ENCODE measurements around the gene ABCG1.
"Not testable (repeated sequence)": the region's sequence is repeated elsewhere in the genome, so short reads cannot be mapped to it uniquely, and the experiment has no call there.

Gene ABCG1

DNA sequence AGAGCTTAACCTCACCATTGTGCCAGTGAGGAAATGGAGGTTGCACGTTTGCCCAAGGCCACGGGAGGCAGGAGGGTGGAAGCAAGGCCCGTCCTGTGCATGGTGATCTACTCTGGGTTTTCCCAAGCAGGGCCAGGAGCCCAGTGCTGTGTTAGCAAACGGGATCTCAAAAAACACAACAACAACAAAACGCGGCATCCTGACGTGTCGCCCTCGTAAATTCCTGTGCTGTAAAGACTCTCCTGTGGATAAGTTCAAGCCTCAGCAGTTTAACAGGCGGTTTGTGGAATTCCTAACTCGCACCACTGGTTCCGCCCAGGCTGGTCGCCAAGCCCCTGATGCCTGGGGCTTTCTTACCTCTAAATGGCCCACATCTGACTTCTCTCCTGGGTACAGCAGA, 57.1 kb downstream of the ABCG1 start:
- no peak for DNase-seq

DNA sequence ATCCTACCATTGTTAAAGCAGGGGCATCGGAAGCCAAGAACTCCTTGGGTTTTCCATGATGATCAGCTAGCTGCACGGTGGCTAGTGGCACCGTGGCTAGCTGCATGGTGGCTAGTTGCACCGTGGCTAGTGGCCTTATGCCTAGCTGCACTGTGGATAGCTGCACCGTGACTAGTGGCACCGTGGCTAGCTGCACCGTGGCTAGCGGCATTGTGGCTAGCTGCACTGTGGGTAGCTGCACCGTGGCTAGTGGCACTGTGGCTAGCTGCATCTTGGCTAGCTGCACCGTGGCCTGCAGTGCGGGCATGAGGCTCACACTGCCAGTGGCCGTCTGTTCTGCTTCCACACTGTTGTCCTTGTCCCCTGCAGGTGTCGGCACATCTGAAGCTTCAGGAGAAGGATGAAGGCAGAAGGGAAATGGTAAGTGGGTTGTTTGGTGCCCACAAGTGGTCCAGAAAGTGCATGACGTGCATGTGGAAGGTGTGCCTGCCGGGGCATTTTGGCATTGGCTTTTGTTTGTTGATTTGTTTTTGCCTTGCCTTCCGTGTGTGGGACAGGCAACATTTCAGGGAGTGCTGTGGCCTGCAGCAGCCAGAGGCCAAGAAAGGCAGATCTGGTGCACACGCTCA, 57.7 kb downstream of the ABCG1 start:
- no peak for DNase-seq

DNA sequence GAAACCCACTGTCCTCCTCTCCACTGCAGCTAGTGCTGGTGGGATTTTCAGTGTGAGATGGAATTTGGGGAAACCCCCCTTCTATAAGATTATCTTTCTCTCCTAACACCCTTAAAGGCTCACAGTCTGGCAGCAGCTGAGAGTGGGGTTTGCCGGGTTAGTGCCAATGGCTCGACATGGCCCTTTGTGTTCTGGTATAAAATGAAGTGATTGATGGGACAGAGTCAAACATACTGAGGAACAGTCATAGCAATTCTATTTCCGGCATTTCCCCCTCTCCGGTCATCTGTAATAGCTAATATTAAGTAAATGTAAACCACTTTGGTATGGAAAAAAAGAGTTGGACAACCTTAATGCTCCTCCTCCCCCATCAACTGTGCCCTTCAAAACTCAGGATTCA, 58.7 kb downstream of the ABCG1 start:
- DNase-seq = no peak

DNA sequence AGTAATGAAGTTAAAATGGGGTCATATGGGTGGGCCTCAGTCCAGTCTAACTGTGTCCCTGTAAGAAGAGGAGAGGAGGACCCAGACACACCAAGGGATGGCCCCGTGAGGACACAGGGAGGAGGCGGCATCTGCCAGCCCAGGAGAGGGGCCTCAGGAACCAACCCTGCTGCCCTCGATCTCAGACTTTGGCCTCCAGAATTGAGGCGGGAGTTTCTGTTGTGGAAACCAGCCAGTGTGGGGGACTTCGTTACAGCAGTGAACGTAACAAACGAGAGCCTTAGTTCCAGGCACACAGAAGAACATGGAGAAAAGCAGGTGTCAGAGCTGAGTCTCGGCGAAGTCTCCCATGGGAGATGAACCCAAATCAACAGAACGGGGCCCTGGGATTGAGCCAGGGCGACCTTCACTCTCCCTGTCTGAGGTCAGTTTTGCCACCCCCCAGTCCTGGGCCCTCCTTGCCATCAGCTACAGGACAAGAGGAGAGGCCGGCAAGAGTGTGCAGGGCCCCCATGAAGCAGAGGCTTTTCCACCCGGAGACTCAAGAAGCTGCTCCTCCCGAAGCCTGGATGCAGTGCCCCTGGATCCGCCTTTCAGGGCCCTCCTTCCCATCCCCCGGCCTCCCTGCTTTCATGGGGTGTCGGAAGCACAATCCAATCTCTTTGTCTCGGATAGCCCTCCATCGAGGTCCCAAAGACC, 59.7 kb downstream of the ABCG1 start:
- DNase-seq = no peak

DNA sequence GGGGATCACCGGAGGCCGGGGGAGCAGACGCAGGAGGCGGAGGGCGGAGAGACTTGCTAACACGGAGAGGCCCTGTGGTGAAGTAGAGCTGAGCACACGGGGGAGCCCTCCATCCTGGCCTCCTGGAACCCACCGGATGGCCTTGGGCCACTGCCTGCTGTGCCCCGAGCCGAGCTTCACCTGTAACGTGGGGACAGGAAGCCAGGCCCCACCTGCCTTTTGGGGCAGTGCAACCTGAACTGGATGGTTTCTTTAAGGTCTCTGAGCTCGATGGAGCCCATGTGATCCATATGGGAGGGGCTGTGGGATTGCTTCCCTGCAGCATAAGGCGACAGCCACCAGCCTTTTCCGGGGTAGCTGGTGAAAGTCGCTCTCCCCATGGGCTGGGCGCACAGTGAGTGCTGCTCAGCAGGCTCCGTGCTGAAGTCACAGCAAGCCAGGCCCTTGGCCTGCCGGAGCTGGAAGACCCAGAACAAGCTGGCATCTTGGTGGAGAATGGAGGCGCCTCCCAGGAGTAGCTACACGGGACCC, 60.5 kb downstream of the ABCG1 start:
- no peak for DNase-seq

DNA sequence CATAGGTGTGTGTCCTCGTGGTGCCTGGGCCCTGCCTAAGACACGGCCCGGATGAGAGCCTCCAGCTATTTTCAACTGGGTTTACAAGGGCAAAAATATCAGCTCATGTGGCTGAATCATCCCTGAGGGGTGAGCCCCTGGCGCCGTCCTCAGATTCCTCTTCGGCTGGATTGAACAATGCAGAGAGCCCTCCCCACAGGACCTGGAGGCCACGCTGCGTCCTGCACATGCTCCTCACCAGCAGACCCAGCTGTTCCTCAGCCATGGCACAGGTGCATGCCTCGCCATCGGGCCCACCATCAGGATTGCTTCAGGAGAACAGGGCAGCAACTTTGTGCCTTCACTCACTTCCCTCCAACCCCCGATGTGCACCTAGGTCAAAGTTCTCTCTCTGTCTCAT, 60.9 kb downstream of the ABCG1 start:
- DNase-seq = no peak

DNA sequence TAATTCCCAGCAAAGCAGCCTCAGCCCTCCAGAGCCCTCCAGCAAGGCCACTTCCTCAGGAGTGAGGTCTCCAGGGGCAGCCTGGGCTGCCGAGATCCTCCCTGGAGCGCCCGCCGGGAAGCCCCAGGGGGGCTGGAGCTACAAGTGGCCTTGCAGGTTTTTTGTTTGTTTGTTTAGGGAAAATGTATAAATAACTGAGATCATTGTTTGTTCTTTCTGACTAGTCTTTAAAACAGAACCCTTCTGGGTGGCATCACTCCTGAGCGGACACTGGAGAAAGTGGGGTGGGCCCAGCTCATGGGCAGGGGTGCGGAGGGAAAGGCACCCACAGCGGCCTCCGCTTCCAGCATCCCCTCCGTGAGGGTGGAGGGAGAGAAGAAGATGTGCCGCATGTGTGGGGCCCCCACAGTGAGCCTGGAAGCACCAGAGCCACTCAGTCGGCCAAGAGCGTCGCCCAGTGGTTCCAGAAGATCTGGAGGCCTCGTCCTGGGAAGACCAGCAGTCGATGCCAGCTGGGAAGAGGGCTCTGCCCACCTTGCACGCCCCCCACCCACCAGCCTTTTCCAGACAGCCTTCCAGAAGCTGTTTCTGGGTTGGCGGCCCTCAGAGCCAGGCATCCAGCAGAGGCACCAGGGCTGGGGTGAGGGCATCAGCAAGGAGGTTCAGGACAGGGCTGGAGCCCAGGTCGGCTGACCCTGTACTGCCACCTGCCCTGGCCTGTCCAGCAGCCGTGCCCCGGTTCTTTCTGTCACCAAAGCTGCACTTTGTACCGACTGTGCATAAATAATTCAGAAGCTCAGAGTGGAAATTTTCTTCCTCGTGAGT, 61.6 kb downstream of the ABCG1 start:
- no peak for DNase-seq

DNA sequence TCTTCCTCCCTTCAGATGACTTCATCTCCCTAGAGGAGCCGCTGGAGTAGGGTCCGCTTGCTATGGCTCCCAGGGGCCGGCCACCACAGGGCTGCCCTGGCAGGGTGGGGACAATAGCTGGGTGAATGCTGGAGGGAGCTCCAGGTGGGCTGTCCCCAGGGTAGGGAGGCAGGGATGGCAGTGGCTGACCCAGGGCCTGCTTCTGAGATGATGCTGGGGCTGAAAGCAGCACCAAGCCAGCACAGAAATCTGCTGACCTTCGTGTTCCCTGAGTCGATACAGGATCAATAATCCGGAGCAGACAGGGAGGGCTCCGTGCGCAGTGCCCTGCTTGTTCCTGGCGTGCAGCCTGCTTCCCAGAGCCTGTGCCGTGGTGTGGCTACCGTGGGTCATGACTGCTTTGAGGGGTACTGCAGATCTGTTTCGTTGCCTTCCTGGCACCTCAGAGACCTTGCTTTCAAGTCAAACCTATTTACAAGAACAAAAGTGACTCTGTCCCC, 62.3 kb downstream of the ABCG1 start:
- DNase-seq = no peak

DNA sequence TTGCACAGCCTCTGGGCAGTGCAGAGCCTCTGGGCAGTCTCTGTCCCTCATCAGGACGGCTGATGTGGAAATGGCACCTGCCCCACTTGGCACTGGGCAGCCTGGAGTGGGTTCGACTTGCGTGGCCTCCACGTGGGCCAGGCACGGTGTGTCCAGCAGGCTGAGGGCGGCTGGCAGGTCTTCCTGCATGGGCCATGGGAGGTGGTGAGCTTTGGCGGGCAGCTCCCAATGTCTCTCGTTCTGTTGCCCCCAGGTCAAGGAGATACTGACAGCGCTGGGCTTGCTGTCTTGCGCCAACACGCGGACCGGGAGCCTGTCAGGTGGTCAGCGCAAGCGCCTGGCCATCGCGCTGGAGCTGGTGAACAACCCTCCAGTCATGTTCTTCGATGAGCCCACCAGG, 63.1 kb downstream of the ABCG1 start:
- DNase-seq = no peak

DNA sequence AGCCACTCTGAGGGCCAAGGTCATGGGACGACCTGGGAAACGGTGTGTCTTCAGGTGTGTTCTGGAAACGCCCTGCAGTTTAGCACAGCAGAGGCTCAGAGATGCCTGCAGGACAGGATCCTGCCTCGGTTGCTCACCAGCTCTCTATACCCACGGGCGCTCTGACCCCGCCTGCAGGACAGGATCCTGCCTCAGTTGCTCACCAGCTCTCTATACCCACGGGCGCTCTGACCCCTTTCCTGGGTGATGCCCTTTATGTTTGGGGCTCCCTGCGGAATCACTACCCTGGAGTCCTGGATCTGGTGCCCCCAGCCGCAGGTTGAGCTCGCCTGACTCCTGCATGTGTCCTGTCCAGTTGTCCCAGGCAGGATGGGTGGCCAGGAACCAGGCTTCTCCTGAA, 63.8 kb downstream of the ABCG1 start:
- no peak for DNase-seq

DNA sequence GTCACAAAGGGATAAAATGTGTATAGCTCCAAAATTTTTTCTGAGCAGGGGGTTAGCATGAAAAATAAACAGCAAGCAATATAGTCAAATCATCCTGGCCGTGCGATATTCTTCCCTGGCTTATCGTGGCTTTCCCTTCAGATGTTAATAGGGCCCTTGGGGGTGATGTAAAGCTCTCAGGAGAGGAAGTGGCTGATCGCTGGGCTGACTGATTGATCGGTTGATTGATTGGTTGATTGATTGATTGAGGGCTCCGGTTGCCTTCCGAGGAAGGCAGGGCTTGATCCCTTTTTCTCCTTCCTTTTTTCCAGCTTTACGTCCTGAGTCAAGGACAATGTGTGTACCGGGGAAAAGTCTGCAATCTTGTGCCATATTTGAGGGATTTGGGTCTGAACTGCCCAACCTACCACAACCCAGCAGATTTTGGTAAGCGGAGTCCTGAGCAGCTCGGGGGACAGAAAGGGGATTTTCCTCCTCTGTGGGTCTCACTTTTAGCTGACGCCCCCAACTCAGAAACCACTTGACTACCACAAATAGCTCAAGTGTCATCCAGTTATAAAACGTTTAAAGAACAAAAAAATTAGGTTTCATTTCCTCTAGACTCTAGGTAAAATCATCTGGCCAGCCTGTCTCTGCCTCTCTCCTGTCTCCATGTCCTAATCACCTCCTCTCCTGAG, 66.8 kb downstream of the ABCG1 start:
- DNase-seq = no peak

DNA sequence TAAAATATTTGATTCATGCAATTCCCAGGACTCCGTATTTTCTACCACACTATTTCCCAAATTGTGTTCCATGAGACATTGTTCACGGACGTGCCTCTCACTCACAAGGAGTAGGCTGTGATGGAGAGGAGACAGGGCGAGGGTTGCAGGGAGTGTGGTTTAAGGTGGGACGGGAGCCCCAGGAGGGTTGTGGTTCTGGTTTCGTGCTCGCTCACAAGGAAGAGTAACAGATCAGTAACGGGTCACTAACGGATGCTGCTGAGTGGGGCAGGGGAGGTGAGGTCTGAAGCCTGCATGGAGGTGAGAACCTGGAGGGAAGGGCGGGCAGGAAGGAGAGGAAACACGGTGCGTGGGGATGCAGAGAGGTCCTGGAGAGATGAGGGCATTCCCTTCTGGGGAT, 67.5 kb downstream of the ABCG1 start:
- DNase-seq = no peak

DNA sequence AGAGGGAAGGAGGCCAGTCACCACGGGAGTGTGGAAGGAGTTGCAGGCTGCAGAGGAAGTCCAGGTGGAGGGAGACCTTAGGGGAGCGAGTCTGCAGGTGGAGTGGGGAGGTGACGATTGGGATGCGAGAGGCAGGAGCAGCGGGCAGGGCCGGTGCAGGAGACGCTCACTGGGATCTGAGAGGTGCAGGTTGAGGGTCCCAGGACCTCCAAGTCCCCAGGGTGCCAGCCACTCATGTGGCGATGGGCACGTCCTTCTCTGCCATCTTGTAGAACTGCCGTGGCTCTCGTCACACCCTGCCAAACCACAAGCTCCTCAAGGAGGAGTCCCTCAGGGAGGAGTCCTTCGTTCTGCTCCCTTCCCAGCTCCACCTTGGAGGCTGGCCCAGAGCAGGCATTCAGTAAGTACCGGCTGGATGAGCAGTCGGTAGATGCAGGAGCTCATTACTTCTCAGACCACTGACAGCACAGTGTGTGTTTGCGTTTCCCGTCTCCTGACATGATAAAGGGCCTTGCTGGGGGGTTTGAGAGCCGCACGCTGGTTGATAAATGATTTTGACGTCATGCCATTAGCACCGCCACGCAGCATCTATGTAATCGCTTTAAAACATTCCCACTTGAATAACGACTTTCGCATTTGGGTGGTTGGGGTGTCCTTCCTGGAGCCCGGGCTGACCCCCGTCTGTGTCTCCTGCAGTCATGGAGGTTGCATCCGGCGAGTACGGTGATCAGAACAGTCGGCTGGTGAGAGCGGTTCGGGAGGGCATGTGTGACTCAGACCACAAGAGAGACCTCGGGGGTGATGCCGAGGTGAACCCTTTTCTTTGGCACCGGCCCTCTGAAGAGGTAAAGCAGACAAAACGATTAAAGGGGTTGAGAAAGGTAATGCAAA, 68.5 kb downstream of the ABCG1 start:
- DNase-seq = no peak

DNA sequence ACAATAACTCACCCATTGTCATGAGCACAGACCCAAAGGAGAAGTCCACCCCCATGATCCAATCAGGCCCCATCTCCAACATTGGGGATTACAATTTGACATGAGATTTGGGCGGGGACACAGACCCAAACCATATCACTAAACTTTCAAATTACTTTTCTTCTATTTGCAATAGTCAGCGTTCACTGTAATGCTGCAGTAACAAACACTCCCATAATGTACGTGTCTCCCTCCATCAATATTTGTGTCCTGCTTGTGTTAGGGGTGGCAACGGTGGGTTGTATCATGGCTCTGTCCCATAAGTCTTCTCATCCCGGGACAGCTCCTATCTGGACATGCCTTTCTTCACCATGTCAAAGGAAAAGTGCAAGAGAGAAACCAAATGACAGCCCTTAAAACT, 70.0 kb downstream of the ABCG1 start:
- DNase-seq = no peak

DNA sequence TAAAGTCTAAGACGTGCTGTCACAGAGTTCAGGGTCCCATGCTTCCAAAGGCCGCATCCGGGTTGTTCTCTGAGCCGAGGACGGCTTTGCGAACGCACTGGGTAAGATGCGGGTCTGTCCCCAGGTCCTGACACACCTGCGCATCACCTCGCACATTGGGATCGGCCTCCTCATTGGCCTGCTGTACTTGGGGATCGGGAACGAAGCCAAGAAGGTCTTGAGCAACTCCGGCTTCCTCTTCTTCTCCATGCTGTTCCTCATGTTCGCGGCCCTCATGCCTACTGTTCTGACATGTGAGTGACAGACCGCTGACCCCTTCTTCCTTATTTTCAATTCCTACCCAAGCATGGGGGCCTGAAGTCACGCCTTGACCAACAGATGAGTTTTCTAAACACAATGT, 71.0 kb downstream of the ABCG1 start:
- DNase-seq = no peak

DNA sequence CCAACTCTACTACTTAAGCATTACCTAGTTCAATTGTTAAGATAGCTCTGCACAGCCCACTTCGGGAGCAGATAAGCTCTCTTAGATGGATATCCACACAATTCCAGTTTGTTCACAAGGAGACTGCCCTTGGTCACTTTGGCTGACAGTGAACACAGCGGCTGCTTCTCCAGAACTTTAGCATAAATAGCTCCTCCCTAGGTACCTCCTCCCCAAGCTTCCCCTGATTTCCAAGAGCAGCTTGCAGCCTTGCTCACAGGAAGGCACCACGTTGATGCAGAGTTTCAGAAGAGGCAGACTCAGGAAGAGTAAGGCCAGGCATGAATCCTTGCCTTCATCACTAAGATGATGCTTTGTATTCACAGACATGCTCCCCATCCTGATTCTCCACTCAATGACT, 71.6 kb downstream of the ABCG1 start:
- no peak for DNase-seq

DNA sequence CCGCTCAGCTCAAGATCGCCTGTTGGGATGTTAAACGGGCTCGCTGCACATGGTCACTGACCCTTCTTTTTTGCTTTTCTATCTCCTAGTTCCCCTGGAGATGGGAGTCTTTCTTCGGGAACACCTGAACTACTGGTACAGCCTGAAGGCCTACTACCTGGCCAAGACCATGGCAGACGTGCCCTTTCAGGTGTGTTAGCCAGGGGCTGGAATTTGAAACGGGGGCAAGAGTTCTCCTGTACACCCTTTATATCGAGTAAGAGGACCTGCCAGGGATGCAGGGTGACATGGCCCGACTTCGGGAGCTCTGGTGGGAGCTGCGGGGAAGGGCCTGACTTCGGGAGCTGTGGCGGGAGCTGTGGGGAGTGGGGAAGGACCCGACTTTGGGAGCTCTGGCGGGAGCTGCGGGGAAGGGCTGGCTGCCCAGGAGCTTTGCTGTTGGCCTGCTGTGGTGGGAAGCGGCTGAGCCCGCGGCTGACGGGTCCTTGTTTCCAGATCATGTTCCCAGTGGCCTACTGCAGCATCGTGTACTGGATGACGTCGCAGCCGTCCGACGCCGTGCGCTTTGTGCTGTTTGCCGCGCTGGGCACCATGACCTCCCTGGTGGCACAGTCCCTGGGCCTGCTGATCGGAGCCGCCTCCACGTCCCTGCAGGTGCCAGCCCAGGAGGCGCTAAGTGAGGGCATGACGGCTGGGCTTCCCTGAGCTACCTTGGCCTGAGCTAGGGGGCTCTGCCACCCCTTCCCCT, 72.2 kb downstream of the ABCG1 start:
- no peak for DNase-seq

DNA sequence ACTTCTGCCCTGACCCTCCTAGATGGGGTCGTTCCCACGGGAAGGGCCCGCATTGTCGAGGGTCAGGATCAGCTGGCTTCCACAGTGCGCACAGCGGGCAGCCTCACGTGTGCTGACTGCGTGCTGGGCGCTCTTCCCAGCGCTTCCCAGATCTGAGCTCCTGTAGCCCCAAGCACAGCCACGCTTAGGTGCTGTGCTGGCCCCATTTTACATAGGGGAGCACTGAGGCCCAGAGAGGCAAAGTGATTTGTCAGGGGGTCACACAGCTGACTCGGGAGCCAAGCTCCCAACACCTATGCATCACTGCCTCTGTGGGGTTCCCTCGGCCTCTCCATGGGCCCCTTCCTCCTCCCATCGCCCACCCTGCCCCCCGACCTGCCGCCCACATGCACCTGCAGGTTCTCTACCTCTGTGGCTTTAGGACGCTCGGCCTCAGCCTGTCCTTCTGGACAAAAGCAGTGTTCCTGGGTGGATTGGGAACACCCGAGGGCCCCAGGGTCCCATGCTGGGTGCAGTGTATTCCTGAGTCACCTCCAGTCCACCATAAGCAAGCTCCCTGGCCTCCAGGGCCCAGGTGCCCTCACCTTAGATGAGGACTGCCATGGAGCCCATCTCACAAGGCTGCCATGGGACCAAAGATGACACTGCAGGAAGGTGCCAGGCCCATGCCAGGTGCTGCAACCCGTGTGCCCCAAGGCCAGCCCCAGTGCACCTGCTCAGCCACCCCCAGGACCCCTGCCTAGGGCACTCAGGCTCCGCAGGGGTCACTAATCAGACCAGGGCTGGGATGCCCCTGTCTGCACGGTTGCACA, 73.0 kb downstream of the ABCG1 start:
- DNase-seq = no peak

DNA sequence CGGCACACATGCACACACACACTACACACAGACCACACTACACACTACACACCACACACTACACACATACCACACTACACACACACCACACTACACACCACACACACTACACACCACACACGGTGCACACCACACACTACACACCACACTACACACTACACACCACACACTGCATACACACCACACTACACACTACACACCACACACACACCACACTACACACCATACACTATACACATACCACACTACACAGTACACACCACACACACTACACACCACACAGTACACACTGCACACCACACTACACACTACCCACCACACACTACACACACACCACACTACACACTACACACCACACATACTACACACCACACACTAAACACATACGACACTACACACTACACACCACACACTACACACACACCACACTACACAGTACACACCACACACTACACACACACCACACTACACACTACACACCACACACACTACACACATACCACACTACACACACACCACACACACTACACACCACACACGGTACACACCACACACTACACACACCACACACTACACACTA, 73.7 kb downstream of the ABCG1 start:
- not testable (repeated sequence) for DNase-seq

Measured in NCI-H446 treated with DMSO at 0.1 percent for 48 hours (cell line).